ENCODE results near the gene FAM53C.

The FAM53C gene

DNA sequence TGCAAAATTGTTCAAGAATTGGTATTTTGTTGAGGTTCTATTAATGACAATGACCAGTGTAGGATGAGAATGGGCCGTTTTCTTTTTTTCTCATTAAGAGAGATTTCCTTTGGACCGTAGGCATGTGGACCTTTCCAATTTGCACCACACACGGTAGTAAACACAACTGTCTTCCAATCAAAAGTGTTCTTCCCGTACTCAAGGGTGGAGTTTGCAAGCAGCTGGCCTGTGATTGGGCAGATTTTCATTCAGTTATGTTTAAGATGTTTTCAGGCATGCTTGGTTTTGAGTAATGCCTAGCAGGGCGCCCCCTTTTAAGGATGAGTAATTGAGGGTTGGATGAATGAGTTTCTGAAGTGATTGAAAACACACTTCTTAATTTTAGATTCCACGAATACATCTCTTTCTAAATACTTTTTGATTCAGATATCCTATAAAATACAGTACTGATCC is 16.9 kb downstream of the FAM53C start:
- Histone ChIP-seq H3K79me2 (ENCODE audit: insufficient read depth, low read length) (peaks cover 71% of the 10 kb centered on the region), H2AFZ (ENCODE audit: low read depth, low read length) (no peak overlapping the region), H3K27ac (ENCODE audit: low read length) (peak overlapping the region; percentile 89; the same call in 1 of the 2 replicates), H3K36me3 (ENCODE audit: insufficient read depth, low read length) (peaks cover 7% of the 10 kb centered on the region; the same call in 1 of the 2 replicates), H3K4me1 (ENCODE audit: insufficient read depth, low read length) (peaks cover 17% of the 10 kb centered on the region), H3K4me2 (ENCODE audit: insufficient read depth, low read length) (peak overlapping the region; percentile 72), H3K9ac (ENCODE audit: low read depth, low read length) (no peak overlapping the region), H4K20me1 (ENCODE audit: insufficient read depth, low read length) (peaks cover 29% of the 10 kb centered on the region; the same call in 1 of the 2 replicates), H3K4me3 (ENCODE audit: low read depth in 1 of 2, low read length in 2 of 2) (peak overlapping the region; percentile 1 to 88; a peak in 3 of 4 replicates), H3K9me3 (ENCODE audit: insufficient read depth, low read length, severe bottlenecking) (peaks cover 4% of the 10 kb centered on the region), H3K27me3 (ENCODE audit: insufficient read depth, low read length, poor library complexity) (no peaks in the 10 kb centered on the region)
- peak; percentile 27 for DNase-seq
- ATAC-seq (ENCODE audit: insufficient read depth, low read depth) = no peak
- no peak for TF ChIP-seq CTCF (IDR thresholded peaks at IDR 0.05; ENCODE audit: borderline replicate concordance, extremely low read depth, low read length, poor library complexity, severe bottlenecking)
- no peak for TF ChIP-seq EZH2 (IDR thresholded peaks at IDR 0.05; ENCODE audit: borderline replicate concordance, low read depth, low read length, severe bottlenecking)

- H3K27ac ChIP-seq (ENCODE audit: low read length) = no peak overlapping the region
- ATAC-seq (ENCODE audit: insufficient read depth, low read depth) (no peak), DNase-seq (no peak)
- no peak overlapping the region for H3K4me3 ChIP-seq (ENCODE audit: low read depth in 1 of 2, low read length in 2 of 2)
- H3K9ac ChIP-seq (ENCODE audit: low read depth, low read length) = no peak overlapping the region
- no peak overlapping the region for H2AFZ ChIP-seq (ENCODE audit: low read depth, low read length)
- H3K9me3 ChIP-seq (ENCODE audit: insufficient read depth, low read length, severe bottlenecking) = no peaks in the 10 kb centered on the region
- H3K27me3 ChIP-seq (ENCODE audit: insufficient read depth, low read length, poor library complexity) = no peaks in the 10 kb centered on the region
- peaks cover 5% of the 10 kb centered on the region; the same call in 1 of the 2 replicates for H3K36me3 ChIP-seq (ENCODE audit: insufficient read depth, low read length)
- no peak overlapping the region for H3K4me2 ChIP-seq (ENCODE audit: insufficient read depth, low read length)
- peaks cover 94% of the 10 kb centered on the region for H3K79me2 ChIP-seq (ENCODE audit: insufficient read depth, low read length)
- H3K4me1 ChIP-seq (ENCODE audit: insufficient read depth, low read length) = peaks cover 8% of the 10 kb centered on the region
- TF ChIP-seq EZH2 (IDR thresholded peaks at IDR 0.05; ENCODE audit: borderline replicate concordance, low read depth, low read length, severe bottlenecking) (no peak), CTCF (IDR thresholded peaks at IDR 0.05; ENCODE audit: borderline replicate concordance, extremely low read depth, low read length, poor library complexity, severe bottlenecking) (no peak)
- peaks cover 36% of the 10 kb centered on the region; the same call in 1 of the 2 replicates for H4K20me1 ChIP-seq (ENCODE audit: insufficient read depth, low read length)
Observed at GRCh38 chr5:138359621-138360020, 21.6 kb downstream of the FAM53C start.

GRCh38 chr5:138360941-138361452 is 22.9 kb downstream of the FAM53C start:
- Histone ChIP-seq H3K9ac (ENCODE audit: low read depth, low read length) (no peak overlapping the region), H3K4me1 (ENCODE audit: insufficient read depth, low read length) (no peaks in the 10 kb centered on the region; the same call in 1 of the 2 replicates), H3K36me3 (ENCODE audit: insufficient read depth, low read length) (peaks cover 2% of the 10 kb centered on the region; the same call in 1 of the 2 replicates), H3K79me2 (ENCODE audit: insufficient read depth, low read length) (peaks cover 94% of the 10 kb centered on the region), H3K27me3 (ENCODE audit: insufficient read depth, low read length, poor library complexity) (no peaks in the 10 kb centered on the region), H2AFZ (ENCODE audit: low read depth, low read length) (no peak overlapping the region), H3K27ac (ENCODE audit: low read length) (no peak overlapping the region), H3K4me2 (ENCODE audit: insufficient read depth, low read length) (no peak overlapping the region), H3K4me3 (ENCODE audit: low read depth in 1 of 2, low read length in 2 of 2) (no peak overlapping the region), H4K20me1 (ENCODE audit: insufficient read depth, low read length) (peaks cover 40% of the 10 kb centered on the region; the same call in 1 of the 2 replicates), H3K9me3 (ENCODE audit: insufficient read depth, low read length, severe bottlenecking) (no peaks in the 10 kb centered on the region)
- no peak for DNase-seq
- ATAC-seq (ENCODE audit: insufficient read depth, low read depth) = peak; percentile 19; the same call in 1 of the 3 replicates
- TF ChIP-seq CTCF (IDR thresholded peaks at IDR 0.05; ENCODE audit: borderline replicate concordance, extremely low read depth, low read length, poor library complexity, severe bottlenecking) (no peak), EZH2 (IDR thresholded peaks at IDR 0.05; ENCODE audit: borderline replicate concordance, low read depth, low read length, severe bottlenecking) (no peak)
